ENCODE data around the gene ESPN. TPM values are rescaled to one million over a fixed set of nuclear protein-coding genes. Genes with fewer than 3 reads are reported as not detected.

ESPN gene
- total RNA-seq, 1 donor from 2014 or later, result 2.7 TPM

- no peaks in the 10 kb centered on the region for H3K36me3 ChIP-seq (ENCODE audit: control insufficient read depth, insufficient read depth, low read length)
- H3K4me3 ChIP-seq (ENCODE audit: low read depth, low read length), result no peak overlapping the region
- no peak for DNase-seq (ENCODE audit: low read depth)
- H3K27me3 ChIP-seq (ENCODE audit: control insufficient read depth, insufficient read depth, low read length), result peaks cover 18% of the 10 kb centered on the region
- TF ChIP-seq CTCF (IDR thresholded peaks at IDR 0.05; ENCODE audit: insufficient read depth, low read length, poor library complexity, severe bottlenecking), result no peak
Observed at GRCh38 chr1:6505367-6506209, 81.0 kb downstream of the ESPN start.

- Histone ChIP-seq H3K4me3 (ENCODE audit: low read depth, low read length) (no peak overlapping the region), H3K36me3 (ENCODE audit: control insufficient read depth, insufficient read depth, low read length) (no peaks in the 10 kb centered on the region), H3K27me3 (ENCODE audit: control insufficient read depth, insufficient read depth, low read length) (peaks cover 16% of the 10 kb centered on the region)
- DNase-seq (ENCODE audit: low read depth), result no peak
- TF ChIP-seq CTCF (IDR thresholded peaks at IDR 0.05; ENCODE audit: insufficient read depth, low read length, poor library complexity, severe bottlenecking), result no peak
Observed at GRCh38 chr1:6506210-6507036, 81.8 kb downstream of the ESPN start.

- no peak for TF ChIP-seq CTCF (IDR thresholded peaks at IDR 0.05; ENCODE audit: insufficient read depth, low read length, poor library complexity, severe bottlenecking)
- peaks cover 11% of the 10 kb centered on the region for H3K27me3 ChIP-seq (ENCODE audit: control insufficient read depth, insufficient read depth, low read length)
- H3K4me3 ChIP-seq (ENCODE audit: low read depth, low read length), result no peak overlapping the region
- DNase-seq (ENCODE audit: low read depth), result no peak
- H3K36me3 ChIP-seq (ENCODE audit: control insufficient read depth, insufficient read depth, low read length), result no peaks in the 10 kb centered on the region
Observed at GRCh38 chr1:6507037-6507428, 82.5 kb downstream of the ESPN start.

GRCh38 chr1:6507461-6507911, 82.9 kb downstream of the ESPN start:
- no peaks in the 10 kb centered on the region for H3K36me3 ChIP-seq (ENCODE audit: control insufficient read depth, insufficient read depth, low read length)
- TF ChIP-seq CTCF (IDR thresholded peaks at IDR 0.05; ENCODE audit: insufficient read depth, low read length, poor library complexity, severe bottlenecking), result no peak
- no peak overlapping the region for H3K4me3 ChIP-seq (ENCODE audit: low read depth, low read length)
- H3K27me3 ChIP-seq (ENCODE audit: control insufficient read depth, insufficient read depth, low read length), result peaks cover 7% of the 10 kb centered on the region
- no peak for DNase-seq (ENCODE audit: low read depth)

- no peaks in the 10 kb centered on the region for H3K36me3 ChIP-seq (ENCODE audit: control insufficient read depth, insufficient read depth, low read length)
- no peak overlapping the region for H3K4me3 ChIP-seq (ENCODE audit: low read depth, low read length)
- H3K27me3 ChIP-seq (ENCODE audit: control insufficient read depth, insufficient read depth, low read length), result peaks cover 6% of the 10 kb centered on the region
- TF ChIP-seq CTCF (IDR thresholded peaks at IDR 0.05; ENCODE audit: insufficient read depth, low read length, poor library complexity, severe bottlenecking), result no peak
- DNase-seq (ENCODE audit: low read depth), result no peak
Observed at GRCh38 chr1:6508154-6508815, 83.7 kb downstream of the ESPN start.

All from kidney epithelial cell (primary cell).